ENCODE results near the gene KRT14.
A peak's percentile ranks its signal among the peaks of the same experiment; 100 is the strongest.
"Not testable (repeated sequence)": the region's sequence is repeated elsewhere in the genome, so short reads cannot be mapped to it uniquely, and the experiment has no call there.

KRT14 gene

GRCh38 chr17:41617698-41618097 is 31.0 kb upstream of the KRT14 start:
- DNase-seq, result no peak
- Mint-ChIP-seq H3K9me3 (no peaks in the 10 kb centered on the region), H3K27ac (no peak overlapping the region), H3K4me1 (peaks cover 55% of the 10 kb centered on the region), H3K27me3 (ENCODE audit: low read depth, poor library complexity) (peaks cover 11% of the 10 kb centered on the region), H3K4me3 (no peak overlapping the region), H3K36me3 (ENCODE audit: low read depth) (no peaks in the 10 kb centered on the region)
- TF ChIP-seq CTCF (IDR thresholded peaks at IDR 0.05), result no peak

GRCh38 chr17:41617136-41617535 is 30.4 kb upstream of the KRT14 start:
- Mint-ChIP-seq H3K27ac (no peak overlapping the region), H3K4me1 (peaks cover 55% of the 10 kb centered on the region), H3K36me3 (ENCODE audit: low read depth) (no peaks in the 10 kb centered on the region), H3K4me3 (no peak overlapping the region), H3K9me3 (no peaks in the 10 kb centered on the region), H3K27me3 (ENCODE audit: low read depth, poor library complexity) (peaks cover 11% of the 10 kb centered on the region)
- DNase-seq, result no peak
- no peak for TF ChIP-seq CTCF (IDR thresholded peaks at IDR 0.05)

GRCh38 chr17:41616486-41616885 is 29.8 kb upstream of the KRT14 start:
- DNase-seq, result peak; percentile 38
- not testable (repeated sequence) for H3K27ac Mint-ChIP-seq; H3K9me3 Mint-ChIP-seq; H3K36me3 Mint-ChIP-seq (ENCODE audit: low read depth); H3K4me3 Mint-ChIP-seq
- peaks cover 11% of the 10 kb centered on the region for H3K27me3 Mint-ChIP-seq (ENCODE audit: low read depth, poor library complexity)
- H3K4me1 Mint-ChIP-seq, result peaks cover 50% of the 10 kb centered on the region

GRCh38 chr17:41615454-41615853 is 28.8 kb upstream of the KRT14 start:
- Mint-ChIP-seq H3K36me3 (ENCODE audit: low read depth) (no peaks in the 10 kb centered on the region), H3K4me1 (peaks cover 40% of the 10 kb centered on the region), H3K27me3 (ENCODE audit: low read depth, poor library complexity) (peaks cover 11% of the 10 kb centered on the region), H3K4me3 (no peak overlapping the region), H3K27ac (no peak overlapping the region), H3K9me3 (no peaks in the 10 kb centered on the region)
- no peak for TF ChIP-seq CTCF (IDR thresholded peaks at IDR 0.05)
- DNase-seq, result no peak

GRCh38 chr17:41614767-41615166 is 28.1 kb upstream of the KRT14 start:
- peaks cover 14% of the 10 kb centered on the region for H3K27me3 Mint-ChIP-seq (ENCODE audit: low read depth, poor library complexity)
- DNase-seq, result not testable (repeated sequence)

GRCh38 chr17:41614098-41614497 is 27.4 kb upstream of the KRT14 start:
- no peak overlapping the region for H3K4me3 Mint-ChIP-seq
- no peaks in the 10 kb centered on the region for H3K9me3 Mint-ChIP-seq
- H3K27ac Mint-ChIP-seq, result no peak overlapping the region
- H3K4me1 Mint-ChIP-seq, result peaks cover 34% of the 10 kb centered on the region
- no peak for DNase-seq
- no peaks in the 10 kb centered on the region for H3K36me3 Mint-ChIP-seq (ENCODE audit: low read depth)
- TF ChIP-seq CTCF (IDR thresholded peaks at IDR 0.05), result no peak
- H3K27me3 Mint-ChIP-seq (ENCODE audit: low read depth, poor library complexity), result peaks cover 17% of the 10 kb centered on the region

More at GRCh38 chr17:41614767-41615166, 28.1 kb upstream of the KRT14 start:
- not testable (repeated sequence) for H3K27ac Mint-ChIP-seq; H3K9me3 Mint-ChIP-seq; H3K4me3 Mint-ChIP-seq; H3K36me3 Mint-ChIP-seq (ENCODE audit: low read depth)
- H3K4me1 Mint-ChIP-seq, result peaks cover 36% of the 10 kb centered on the region

GRCh38 chr17:41613277-41614082 is 26.8 kb upstream of the KRT14 start:
- H3K36me3 Mint-ChIP-seq (ENCODE audit: low read depth), result no peaks in the 10 kb centered on the region
- H3K9me3 Mint-ChIP-seq, result peaks cover 4% of the 10 kb centered on the region
- H3K27ac Mint-ChIP-seq, result no peak overlapping the region
- DNase-seq, result no peak
- peaks cover 31% of the 10 kb centered on the region for H3K4me1 Mint-ChIP-seq
- no peak for TF ChIP-seq CTCF (IDR thresholded peaks at IDR 0.05)
- no peak overlapping the region for H3K4me3 Mint-ChIP-seq
- peaks cover 20% of the 10 kb centered on the region for H3K27me3 Mint-ChIP-seq (ENCODE audit: low read depth, poor library complexity)

- not testable (repeated sequence) for H3K27ac Mint-ChIP-seq; H3K9me3 Mint-ChIP-seq; DNase-seq; H3K4me3 Mint-ChIP-seq; H3K36me3 Mint-ChIP-seq (ENCODE audit: low read depth)
- Mint-ChIP-seq H3K27me3 (ENCODE audit: low read depth, poor library complexity) (peaks cover 23% of the 10 kb centered on the region), H3K4me1 (peaks cover 23% of the 10 kb centered on the region)
Measured at GRCh38 chr17:41612376-41613160, 25.9 kb upstream of the KRT14 start, which contains the start of gene KRT16. TSS of gene KRT16 (minus strand) at chr17:41612767. CDS start at chr17:41612688, 79 bp downstream.
